GM13977 (cell line): ENCODE results near the gene SLC10A3.

ENCODE experiments used
- DNase-seq: peaks from one replicate; pipeline ENCODE4 v3.0.0; 2012; ENCODE audit warnings: low spot score
- in situ Hi-C: fragments of 300-500 bp; cut with MboI; formaldehyde crosslinking; loops from one replicate; pipeline ENCODE4 v1.12.0; 2022; ENCODE audit warnings: low sequenced_read_pairs, low pct_unique_long_range_greater_than_20kb, mixed read lengths, inconsistent platforms; ENCODE audit not compliant: unreplicated experiment
- TF ChIP-seq, protein P1 (sequence below): IDR thresholded peaks from 2 replicates; pipeline ENCODE4 v1.5.1; 2012; ENCODE audit warnings: mild to moderate bottlenecking, control low read depth; ENCODE audit not compliant: insufficient read depth; ENCODE audit errors: extremely low read depth, missing control alignments

Gene SLC10A3

DNA sequence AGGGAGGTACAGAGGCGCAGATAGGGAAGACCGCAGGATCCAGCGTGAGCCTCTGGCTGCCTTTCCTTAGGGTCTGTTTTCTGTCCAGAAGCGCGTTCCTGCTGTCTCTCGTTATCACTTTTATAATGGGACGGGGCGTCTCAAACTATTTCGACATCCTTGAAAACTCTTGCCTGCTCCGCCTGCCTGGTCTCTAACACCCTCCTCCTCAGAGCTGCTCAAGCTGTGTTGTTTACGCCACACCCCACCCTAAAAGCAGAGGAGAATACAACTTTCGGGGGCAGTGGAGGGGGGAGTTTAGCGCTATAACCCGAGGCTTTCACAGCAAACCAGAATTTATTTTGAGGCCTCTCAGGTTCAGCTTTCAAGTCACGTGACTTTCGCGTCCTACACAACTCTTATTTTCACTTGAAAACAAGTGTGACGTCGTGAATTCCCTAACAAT lies 26.2 kb upstream of the SLC10A3 start:
- in situ Hi-C loops, result no loop called here
- no peak for DNase-seq
- TF ChIP-seq, protein P1, sequence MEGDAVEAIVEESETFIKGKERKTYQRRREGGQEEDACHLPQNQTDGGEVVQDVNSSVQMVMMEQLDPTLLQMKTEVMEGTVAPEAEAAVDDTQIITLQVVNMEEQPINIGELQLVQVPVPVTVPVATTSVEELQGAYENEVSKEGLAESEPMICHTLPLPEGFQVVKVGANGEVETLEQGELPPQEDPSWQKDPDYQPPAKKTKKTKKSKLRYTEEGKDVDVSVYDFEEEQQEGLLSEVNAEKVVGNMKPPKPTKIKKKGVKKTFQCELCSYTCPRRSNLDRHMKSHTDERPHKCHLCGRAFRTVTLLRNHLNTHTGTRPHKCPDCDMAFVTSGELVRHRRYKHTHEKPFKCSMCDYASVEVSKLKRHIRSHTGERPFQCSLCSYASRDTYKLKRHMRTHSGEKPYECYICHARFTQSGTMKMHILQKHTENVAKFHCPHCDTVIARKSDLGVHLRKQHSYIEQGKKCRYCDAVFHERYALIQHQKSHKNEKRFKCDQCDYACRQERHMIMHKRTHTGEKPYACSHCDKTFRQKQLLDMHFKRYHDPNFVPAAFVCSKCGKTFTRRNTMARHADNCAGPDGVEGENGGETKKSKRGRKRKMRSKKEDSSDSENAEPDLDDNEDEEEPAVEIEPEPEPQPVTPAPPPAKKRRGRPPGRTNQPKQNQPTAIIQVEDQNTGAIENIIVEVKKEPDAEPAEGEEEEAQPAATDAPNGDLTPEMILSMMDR, result no peak

DNA sequence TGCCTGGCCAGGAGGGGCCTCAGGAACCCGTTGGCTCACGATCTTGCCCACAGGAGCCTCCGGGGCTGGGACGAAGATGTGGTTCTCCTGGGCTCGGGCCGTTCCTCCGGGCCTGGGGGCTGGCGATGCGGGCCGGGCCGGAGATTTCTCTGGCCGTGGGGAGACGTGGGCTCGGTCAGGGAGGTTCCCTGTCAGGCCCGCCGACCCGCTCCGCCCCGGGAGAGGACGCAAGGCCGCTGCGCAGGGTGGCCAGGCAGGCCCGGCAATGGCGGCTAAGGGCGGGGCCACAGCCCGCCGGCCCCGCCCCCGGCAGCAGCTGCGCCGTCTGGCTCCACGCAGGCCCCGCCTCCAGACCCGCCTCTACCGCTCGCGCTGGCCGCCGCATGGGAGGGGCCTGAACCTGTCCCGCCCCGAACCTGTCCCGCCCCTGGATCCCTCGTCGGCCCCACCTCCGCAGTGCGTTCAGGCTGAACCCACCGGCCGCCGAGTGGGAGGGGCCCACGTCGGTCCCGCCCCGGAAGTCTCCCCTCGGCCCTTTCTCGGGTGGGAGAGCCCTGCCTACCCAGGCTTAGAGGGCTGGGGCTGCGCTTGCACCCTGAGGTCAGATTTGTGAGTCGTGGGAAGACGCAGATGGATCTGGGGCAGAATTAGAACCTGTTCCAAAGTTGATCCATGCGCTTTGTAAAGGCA lies 25.7 kb upstream of the SLC10A3 start, which contains the start of gene FAM3A:
Gene FAM3A, minus strand, starts transcription at position 267 of the 690 bp plus-strand sequence. CDS start 460 bp downstream, outside the sequence.
- TF ChIP-seq, protein P1, result no peak
- DNase-seq, result peak; percentile 91
- in situ Hi-C loops, result no loop called here

DNA sequence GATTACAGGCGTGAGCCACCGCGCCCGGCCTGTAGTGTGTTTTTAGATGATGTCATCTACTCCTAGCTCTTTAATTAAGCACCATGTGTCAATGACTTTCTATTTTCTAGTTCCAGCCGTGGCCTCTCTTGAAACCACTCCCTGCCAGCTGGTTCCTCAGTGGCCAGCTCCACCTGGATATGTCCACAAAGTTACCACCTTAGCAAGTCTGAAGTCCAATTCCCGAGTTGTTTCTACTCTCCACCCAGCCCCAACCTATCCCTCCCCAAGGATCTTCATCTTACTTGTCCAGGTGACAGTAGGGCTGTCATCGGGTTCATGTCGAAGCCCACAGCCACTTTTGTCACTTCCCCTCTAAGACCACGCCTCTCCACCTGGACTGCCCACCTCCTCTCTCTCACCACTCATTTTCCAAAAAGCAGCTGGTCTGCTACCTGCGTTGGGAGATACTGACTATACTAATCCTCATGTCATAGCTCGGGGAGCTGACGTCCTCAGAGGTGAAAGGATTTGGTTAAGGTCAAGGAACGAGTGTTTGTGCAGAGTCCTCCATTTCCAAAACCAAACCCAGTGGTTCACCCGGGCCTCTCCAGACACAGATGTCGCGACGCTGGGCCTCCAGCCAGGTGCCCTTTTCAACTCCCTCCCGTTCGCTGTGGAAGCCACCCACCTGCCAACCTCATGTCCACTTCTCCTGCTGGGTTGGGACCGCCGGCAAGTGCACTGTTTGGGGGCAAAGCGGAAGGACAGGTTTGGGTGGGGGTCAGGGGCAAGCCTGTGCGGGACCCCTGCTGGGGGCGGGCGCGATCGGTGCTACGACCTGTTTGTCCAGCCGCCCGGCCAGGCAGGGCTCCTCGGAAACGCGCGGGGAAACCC lies 24.9 kb upstream of the SLC10A3 start:
- DNase-seq, result peak; percentile 16
- in situ Hi-C loops, result no loop called here
- TF ChIP-seq, protein P1, result no peak

DNA sequence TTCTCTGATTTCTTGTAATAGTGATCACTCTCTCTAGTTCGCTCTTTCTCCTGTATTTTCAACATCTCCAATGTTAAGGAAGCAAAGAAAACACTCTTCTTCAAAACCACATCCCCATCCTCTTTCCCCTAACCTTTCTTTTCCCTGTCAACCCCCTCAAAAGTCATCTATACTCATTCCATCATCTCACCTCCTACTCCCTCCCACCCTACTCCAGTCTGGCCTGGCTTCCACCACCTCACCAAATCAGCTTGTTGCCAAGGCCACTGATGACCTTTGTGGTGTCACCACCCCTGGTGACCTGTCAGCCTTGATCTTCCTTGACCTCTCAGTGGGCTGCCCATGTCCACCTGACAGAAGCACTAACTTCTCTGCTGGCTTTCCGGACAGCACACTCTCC lies 23.3 kb upstream of the SLC10A3 start:
- DNase-seq, result no peak
- in situ Hi-C loops, result no loop called here
- TF ChIP-seq, protein P1, result no peak

DNA sequence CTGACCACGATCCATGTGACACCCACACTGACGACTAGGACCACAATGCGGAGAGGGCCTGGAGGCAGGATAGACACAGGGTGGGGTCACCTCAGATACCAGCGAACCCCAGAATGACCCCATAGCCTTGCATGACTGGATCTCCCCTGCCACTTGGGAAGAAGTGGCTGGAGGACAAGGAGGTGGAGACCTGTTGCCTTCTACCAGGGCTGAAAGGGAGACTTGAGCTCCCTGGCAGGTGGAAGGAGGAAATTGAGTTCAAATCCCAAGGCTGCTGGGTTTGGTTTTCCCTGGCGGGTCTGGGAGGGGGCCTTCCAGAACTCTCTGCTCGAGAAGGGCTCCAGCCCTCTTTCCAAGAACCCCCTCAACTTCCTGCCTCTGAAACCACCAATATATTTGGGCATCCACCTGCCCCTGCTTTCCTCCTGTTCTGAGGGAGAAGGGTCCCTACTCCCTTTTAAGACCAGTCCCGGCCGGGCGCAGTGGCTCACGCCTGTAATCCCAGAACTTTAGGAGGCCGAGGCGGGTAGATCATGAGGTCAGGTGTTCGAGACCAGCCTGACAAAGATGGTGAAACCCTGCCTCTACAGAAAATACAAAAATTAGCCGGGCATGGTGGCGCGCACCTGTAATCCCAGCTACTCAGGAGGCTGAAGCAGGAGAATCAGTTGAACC lies 22.6 kb upstream of the SLC10A3 start:
- in situ Hi-C loops, result no loop called here
- TF ChIP-seq, protein P1, result no peak
- no peak for DNase-seq

DNA sequence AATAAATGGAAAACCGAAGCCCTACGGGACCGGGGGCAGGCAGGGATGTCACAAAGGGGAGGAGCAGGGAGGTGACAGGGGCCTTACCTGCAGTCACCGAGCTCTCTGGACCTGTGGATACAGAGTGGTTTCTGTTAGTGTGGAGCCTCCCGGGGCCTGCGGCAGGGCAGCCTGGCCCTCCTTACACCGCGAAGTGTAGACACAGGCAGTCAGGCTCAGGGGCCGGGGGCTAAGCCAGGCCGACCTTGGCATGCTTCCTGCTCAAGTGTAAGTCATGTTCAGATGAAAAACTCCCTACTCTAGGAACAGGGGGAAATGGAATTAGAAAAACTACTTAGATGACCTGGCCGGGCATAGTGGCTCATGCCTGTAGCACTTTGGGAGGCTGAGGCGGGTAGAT lies 21.3 kb upstream of the SLC10A3 start:
- in situ Hi-C loops, result no loop called here
- DNase-seq, result no peak
- TF ChIP-seq, protein P1, result no peak
